ENCODE measurements around the gene FNIP1. TPM values are rescaled to one million over a fixed set of nuclear protein-coding genes. Genes with fewer than 3 reads are reported as not detected.
"Not testable (repeated sequence)": the region's sequence is repeated elsewhere in the genome, so short reads cannot be mapped to it uniquely, and the experiment has no call there.

Gene FNIP1
- polyA plus RNA-seq (ENCODE audit: insufficient read length in 4 of 4): 10 to 100 TPM; 13.8 to 21.6 (median 15.5) TPM

DNA sequence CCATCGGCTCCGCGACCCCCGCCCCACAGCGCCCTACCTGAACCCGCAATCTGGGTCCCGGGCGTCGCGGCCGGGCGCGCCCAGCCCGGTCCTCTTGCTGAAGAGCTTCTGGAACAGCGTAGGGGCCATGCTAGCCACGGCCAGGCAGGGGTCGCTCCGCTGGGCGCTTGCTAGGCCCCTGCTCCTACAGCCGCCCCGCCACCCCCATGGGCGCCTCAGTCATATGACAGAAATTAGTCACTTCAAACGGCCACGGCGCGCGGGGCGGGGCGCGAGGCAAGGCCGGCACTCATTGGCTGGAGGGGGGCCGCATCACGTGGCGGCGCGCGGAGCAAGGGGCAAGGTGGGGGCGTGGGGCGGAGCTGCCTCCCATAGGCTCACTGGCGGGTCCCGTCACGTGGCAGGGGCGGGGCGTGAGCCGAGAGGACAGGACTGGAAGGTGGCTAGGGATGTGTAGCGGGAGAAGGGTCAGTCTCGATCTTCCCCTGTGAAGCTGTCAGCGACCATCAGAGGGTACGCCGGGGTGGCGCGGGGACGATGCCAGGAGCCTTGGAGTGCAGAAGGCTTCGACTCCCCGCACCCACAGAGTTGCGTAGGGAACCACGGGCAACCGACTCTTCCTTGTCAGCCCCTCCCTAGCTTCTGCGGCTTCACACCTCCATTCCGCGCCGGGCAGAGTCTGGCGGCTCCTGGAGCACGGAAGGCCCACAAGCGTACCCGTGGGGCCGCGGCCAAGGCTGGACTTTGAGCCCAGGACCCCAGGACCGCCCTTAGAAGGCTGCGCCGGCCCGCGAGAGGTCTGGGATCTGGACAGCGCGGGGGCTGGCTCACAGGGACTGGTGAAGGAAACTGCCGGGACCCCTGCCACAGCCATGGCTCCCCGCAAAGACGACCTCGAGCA is at the start of gene FNIP1:
Gene FNIP1 (minus strand): TSS at position 225 of the 901 bp plus-strand sequence. CDS start 96 bp downstream, at position 129.
- DNase-seq (ENCODE audit: low read depth in 4 of 4, low spot score in 2 of 4): peak; percentile 75 to 94 (median 92)

DNA sequence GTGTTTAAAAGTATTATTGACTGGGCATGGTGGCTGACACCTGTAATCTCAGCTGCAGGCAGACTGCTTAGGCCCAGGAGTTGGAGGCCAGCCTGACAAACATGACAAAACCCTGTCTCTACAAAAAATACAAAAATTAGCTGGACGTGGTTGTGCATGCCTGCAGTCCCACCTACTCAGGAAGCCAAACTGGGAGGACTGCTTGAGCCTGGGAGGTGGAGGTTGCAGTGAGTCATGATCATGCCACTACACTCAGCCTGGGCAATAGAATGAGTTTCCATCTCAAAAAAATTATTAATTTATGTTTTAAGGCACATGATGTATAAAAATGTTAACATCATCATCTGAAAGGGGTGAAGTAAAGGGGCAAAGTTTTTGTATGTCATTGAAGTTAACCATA is 49.7 kb upstream of the FNIP1 start:
- DNase-seq (ENCODE audit: low read depth in 4 of 4, low spot score in 2 of 4): no peak

DNA sequence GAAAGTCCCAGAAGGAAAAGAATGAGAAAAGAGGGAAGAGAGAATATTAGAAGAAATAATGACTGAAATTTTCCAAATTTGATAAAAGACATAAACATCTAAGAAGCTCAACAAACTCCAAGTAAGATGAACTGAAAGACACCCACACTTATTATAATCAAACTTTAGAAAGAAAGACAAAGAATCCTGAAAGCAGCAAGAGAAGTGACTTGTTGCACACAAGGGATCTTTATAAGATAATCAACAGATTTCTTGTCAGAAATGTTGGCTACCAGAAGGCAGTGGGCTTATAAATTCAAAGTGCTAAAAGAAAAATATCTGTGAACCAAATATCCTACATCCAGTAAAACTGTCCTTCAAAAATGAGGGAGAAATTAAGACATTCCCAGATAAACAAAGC is 49.0 kb upstream of the FNIP1 start:
- no peak for DNase-seq (ENCODE audit: low read depth in 4 of 4, low spot score in 2 of 4)

DNA sequence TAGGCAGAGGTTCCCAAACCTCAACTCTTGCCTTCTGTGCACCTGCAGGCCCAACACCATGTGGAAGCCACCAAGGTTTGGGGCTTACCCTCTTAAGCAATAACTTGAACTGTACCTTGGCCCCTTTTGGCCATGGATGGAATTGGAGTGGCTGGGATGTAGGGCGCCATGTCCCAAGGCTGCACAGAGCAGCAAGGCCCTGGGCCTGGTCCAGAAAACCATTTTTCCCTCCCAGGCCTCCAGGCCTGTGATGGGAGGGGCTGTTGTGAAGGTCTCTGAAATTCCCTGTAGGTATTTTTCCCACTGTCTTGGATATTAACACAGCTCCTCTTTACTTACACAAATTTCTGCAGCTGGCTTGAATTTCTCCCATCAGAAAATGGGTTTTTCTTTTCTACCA is 46.2 kb upstream of the FNIP1 start:
- not testable (repeated sequence) for DNase-seq (ENCODE audit: low read depth in 4 of 4, low spot score in 2 of 4)

DNA sequence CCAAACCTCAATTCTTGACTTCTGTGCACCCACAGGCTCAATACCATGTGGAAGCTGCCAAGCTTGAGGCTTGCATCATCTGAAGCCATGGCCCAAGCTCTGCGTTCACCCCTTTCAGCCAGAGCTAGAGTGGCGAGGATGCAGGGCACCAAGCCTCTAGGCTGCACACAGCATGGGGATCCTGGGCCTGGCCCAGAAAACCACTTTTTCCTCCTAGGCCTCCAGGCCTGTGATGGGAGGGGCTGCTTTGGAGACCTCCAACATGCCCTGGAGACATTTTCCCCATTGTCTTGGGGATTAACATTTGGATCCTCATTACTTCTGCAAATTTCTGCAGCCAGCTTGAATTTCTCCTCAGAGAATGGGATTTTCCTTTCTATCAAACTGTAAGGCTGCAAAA is 35.9 kb upstream of the FNIP1 start:
- not testable (repeated sequence) for DNase-seq (ENCODE audit: low read depth in 4 of 4, low spot score in 2 of 4)

DNA sequence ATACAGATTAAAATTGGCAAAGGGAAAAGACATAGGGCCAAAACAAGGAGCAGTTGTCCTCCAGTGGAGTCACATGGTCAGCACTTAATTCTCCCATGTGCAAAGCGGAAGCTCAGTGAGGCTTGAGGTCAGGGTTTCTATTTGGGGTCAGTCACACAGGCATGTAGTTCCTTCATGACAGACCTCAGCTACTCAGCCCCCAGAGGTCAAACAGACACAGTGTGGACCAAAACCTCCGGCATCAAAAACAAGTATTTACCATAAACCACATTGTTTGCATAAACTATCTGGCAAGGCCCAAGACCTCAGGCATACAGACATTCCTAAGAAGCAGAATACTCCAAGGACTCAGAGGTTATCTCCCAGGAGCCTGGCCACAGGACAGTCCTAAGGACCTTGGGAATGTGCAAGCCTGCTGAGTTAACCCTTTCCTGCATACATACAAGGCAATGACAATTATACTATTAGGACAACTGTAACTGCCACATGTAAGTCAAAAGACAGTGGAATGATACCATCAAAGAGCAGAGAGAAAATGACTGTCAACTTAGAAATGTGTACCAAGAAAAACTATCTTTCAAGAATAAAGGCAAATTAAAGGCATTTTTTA is 28.7 kb upstream of the FNIP1 start:
- DNase-seq (ENCODE audit: low read depth in 4 of 4, low spot score in 2 of 4): no peak

DNA sequence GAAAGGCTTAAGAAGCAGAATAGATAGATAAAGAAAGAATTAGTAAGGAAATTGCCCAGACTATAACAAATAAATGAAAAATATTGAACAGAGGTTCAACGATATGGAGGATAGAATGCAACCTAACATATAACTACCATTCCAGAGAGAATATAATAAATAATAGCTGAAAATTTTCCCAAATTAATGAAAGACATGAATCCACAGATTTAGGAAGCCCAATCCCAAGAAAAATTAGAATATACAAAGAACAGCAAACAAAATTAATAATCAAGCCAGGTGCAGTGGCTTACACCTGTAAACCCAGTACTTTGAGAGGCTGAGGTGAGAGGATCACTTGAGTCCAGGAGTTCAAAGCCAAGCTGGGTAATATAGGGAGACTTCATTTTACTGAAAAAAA is 27.8 kb upstream of the FNIP1 start:
- no peak for DNase-seq (ENCODE audit: low read depth in 4 of 4, low spot score in 2 of 4)

DNA sequence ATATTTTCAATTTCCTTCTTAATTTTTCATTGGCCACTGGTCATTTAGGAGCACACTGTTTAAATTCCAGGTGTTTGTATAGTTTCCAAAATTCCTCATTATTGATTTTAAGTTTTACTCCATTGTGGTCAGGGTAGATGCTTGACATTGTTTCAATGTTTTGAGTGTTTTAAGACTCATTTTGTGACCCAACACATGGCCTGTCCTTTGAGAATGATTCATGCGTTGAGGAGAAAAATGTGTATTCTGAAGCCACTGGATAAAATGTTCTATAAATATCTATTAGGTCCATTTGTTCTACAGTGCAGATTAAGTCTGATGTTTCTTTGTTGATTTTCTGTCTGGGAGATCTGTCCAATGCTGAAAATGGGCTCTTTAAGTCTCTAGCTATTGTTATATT is 24.4 kb upstream of the FNIP1 start:
- DNase-seq (ENCODE audit: low read depth in 4 of 4, low spot score in 2 of 4): no peak

DNA sequence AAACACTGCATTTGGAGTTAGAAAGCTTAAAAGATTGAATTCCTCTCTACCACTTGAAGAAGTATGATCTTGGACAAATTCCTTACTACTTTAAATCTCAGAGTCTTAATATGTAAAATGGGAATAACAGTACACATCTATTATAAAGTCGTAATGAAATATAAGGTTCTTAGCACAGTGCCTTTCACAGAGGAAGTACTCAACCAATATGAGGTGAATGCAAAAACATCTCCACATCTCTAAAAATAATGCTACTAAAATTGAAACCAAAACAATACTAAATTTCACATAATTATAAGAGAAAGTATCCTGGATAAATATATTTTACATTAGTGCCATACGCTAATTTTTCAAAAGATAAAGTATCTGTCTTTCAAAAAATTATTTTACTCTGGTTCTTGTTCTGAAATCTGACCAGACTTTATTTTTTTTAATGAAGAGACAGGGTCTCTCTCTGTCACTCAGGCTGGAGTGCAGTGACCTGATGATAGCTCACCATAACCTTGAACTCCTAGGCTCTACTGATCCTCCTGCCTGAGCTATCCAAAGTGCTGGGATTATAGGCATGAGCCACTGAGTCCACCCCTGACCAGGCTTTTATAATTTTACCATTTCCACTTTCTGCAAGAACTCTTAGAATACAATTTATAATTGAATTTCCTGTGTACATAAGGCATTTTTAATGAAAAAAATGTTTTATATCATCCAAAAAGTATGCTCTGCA is 21.3 kb upstream of the FNIP1 start:
- no peak for DNase-seq (ENCODE audit: low read depth in 4 of 4, low spot score in 2 of 4)

DNA sequence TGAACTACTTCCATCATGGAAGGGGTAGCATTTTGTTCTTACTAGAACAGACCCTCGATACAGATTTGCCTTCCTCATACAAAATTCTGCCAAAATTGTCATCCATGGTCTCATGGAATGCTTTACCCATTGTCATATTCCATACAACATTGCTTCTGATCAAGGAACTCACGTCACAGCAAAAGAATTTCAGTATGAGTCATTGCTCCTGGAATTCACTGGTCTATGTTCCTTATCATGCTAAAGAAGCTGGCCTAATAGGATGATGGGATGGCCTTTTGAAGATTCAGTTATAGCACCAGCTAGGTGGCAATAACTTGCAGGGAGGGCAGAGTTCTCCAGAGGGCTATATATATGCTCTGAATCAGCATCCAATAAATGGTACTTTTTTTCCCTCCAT is 18.2 kb upstream of the FNIP1 start:
- DNase-seq (ENCODE audit: low read depth in 4 of 4, low spot score in 2 of 4): no peak

DNA sequence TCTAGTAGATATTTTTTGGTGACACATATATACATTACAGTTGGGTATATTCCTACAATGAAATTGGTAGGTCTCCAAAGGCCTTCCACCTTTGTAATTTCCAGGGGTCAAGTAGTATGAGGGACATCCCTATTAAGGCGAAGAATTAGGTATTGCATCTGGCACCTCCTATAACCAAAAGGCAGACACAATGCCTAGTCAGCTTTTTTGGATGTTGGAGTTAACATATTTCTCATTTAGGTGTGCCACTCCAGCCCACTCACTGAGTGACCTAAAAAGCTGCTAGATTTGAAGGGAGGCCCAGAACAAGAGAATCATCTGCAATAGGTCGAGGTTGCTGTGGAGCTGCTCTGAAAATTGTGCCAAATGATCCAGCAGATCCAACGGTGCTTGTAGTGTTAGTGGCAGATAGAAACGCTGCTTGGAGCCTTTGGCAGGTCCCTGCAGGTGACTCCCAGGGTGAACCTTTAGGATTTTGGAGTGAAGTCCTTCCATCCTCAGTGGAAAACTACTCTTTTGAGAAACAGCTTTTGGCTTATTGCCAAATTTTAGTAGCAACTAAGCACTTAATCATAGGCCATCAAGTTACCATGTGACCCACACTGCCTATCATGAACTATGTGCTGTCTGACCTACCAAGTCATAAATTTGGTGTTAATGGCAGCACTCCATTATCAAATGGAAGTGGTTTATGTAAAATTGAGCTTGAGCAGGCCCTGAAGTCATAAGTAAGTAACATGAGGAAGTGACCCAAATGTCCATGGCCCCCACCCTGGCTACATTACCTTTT is 15.7 kb upstream of the FNIP1 start:
- DNase-seq (ENCODE audit: low read depth in 4 of 4, low spot score in 2 of 4): no peak

DNA sequence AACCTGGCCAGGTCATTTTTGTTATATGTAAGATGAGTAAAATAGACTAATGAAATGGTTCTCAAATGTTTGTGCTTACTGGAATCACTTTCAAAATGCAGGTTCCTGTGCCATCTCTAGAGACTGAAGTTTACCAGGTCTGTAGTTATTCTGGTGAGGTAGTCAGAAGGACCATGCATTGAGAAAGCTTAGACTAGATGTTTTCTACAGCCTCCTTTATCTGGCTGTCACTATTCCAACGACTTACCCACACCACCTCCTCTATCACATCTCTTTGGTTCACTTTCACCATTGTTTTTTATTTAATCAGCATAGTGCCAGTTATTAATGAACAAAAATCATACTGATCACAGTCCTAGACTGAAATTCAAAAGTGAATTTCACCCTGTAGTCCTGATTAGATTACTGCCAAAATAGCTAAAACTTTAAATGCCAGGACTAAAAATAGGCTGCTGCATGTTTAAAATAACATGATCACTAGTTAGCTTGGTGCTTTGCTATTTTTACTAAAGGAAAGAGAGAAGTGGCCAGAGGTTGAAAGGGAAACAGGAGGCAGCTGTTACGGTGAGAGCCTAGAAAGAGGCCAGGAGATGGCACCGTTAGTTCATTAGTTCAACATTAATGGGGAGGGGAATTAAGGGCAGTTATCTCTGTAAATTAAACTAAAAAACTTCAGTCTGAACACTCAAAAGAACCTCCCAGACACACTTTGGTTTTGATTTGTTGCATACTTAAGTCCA is 13.9 kb upstream of the FNIP1 start:
- no peak for DNase-seq (ENCODE audit: low read depth in 4 of 4, low spot score in 2 of 4)

DNA sequence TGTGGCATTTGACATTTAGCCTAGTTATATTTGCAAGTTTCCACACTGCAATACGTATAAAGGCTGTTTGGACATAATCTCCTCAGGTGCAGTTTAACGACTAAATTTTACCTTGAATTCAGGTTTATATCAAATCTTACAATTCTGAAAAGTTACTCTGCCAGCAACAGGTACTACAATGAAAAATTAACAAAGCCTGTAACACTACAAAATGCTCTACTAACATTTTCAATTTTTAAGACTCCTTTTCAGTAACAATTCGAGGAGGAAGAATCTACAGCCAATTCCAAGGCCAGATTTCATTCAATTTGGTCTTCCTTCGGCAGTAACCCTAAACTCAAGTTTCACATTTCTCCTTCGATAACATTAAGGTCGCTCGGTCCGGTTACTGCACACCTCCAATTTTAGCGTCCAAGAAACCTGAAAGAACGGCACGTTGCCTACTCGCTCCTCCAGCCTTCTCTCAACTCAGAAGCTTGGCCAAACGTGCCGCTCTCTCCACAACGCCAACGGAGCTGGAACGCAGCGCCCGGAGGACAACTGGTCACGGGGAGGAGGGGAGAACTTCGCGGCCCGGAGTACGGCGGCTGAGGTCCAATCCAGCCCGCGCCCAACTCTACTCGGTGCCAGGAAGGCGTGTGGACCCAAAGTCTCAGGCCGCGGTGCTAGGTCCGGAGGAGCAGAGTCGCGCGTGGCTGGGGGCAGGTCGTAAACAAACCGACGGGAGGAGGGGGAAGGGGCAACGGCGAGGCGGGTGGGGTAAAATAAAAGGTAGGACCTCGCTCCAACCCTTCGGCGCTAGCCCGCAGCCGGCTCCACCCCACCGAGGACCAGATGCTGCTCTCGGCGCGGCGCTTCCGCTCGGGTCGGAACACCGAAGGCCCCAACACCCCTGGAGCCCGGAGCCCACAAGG is 681 bp downstream of the FNIP1 start:
- DNase-seq (ENCODE audit: low read depth in 4 of 4, low spot score in 2 of 4): peak; percentile 29 to 56 (median 38)

DNA sequence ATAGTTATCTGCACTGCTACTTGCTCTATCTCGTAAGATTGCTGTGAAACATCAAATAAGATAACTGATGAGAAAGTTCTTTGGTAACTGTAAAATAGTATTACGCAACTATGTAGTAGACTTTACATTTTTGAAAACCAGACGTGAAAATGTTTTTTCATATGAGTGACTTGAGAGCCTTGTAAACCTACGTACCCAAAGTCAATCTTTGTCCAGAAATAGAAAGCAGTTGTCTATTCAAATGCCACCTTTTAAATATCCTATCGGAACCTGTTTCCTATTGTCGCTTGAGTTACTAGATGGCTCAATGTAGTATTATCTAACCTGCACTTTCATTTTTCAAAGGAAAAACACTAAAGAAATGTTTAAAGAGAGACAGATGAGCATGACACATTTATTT is 1.6 kb downstream of the FNIP1 start:
- DNase-seq (ENCODE audit: low read depth in 4 of 4, low spot score in 2 of 4): no peak

DNA sequence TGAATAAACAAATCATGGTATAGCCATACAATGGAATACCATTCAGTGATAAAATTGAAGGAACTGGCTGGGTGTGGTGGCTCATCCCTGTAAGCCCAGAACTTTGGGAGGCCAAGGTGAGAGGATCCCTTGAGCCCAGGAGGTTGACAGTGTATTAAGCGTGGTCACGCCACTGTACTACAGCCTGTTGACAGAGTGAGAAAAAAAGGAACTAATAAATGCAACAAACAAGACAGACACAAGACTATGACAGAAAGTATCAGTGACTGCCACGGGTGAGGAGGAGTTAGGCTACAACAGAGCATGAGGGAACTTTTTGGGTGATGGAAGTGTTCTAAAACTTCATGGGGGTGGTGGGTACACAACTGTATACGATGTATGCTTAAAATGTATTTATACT is 2.2 kb downstream of the FNIP1 start:
- DNase-seq (ENCODE audit: low read depth in 4 of 4, low spot score in 2 of 4): no peak

DNA sequence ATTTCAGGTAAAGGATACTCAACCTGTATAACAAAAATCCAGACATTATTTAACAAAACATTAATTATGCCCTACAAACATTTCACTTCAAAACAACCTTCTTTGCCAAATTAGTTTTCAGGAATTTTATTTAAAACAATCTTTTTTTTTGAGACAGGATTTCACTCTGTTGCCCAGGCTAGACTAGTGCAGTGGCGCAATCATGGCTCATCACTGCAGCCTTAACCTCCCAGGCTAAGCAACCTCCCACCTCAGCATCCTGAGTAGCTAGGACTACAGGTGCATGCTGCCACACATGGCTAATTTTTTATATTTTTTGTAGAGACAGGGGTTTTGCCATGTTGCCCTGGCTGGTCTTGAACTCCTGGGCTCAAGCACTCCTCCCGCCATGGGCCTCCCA is 3.9 kb downstream of the FNIP1 start:
- DNase-seq (ENCODE audit: low read depth in 4 of 4, low spot score in 2 of 4): no peak

DNA sequence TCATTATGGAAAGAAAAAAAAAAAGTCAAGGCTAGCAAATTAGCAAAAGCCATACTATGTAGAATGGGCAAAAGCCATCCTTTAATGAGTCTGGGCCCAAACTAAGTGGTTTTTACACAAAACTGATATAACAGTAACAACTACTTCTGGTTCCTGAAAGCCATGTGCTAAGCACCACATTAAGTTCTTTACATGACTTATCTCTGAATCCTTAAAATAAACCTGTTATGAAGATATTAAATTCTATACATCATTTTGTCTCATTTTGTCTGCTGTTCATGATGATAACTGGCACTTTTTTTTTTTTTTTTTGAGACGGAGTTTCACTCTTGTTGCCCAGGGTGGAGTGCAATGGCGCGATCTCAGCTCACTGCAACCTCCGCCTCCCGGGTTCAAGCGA is 5.0 kb downstream of the FNIP1 start:
- no peak for DNase-seq (ENCODE audit: low read depth in 4 of 4, low spot score in 2 of 4)

DNA sequence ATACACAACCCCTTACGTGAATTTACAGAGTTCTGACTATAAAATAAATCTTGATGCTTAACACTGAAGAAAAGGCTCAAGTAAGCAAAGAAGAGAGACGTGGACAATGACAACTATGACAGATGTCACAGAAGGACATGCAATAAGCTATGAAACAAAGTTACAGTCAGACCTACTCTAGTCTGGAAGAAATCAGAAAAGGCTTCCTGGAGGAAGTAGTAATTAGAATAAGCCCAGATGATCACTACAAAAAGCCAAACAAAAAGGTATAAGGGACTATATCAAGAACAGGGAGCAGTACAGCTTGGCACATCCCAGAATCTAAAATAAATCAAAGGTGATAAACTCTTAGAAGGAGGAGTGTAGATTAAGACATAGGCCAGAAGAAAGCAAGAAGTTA is 6.3 kb downstream of the FNIP1 start:
- no peak for DNase-seq (ENCODE audit: low read depth in 4 of 4, low spot score in 2 of 4)

DNA sequence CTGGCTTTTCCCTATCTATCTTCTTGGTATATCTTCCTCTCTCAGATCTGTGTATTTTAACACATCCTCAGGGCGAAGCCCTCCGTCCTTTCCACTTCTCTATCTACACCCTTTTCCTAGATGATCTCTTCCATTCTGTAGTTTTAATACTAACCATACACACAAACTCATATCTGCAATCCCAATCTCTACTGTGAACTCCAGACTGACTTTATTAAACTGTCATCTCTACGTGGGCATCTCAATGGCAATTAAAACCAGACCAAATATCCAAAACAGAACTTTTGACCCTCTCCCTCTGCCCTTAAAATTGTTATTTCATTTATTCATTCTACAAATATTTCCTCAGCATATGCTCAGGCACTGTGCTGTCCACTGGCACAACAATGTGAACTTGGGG is 7.1 kb downstream of the FNIP1 start:
- no peak for DNase-seq (ENCODE audit: low read depth in 4 of 4, low spot score in 2 of 4)

All from left renal cortex interstitium (tissue), 4 donors.